OCI-LY1 (cell line): Measurements from ENCODE around the gene SLC12A7.
"Not testable (repeated sequence)": the region's sequence is repeated elsewhere in the genome, so short reads cannot be mapped to it uniquely, and the experiment has no call there.

Experiments
- H2AFZ ChIP-seq: fragments of 200-600 bp; sonication (generic), shearing (Covaris generic); 2 replicates; pipeline ENCODE4 v1.6.0; 2014; ENCODE audit warnings: antibody characterized with exemption, mild to moderate bottlenecking, low read length
- H3F3A ChIP-seq: fragments of 200-600 bp; sonication (generic), shearing (Covaris generic); 2 replicates; pipeline ENCODE4 v1.6.0; 2014; ENCODE audit warnings: mild to moderate bottlenecking, antibody characterized with exemption, low read length, moderate library complexity; ENCODE audit not compliant: insufficient read depth
- H3K27ac ChIP-seq: fragments of 200-600 bp; sonication (generic); 2 replicates; pipeline ENCODE4 v1.5.1; 2014; ENCODE audit warnings: low read length, mixed run types, mild to moderate bottlenecking, low read depth; ENCODE audit not compliant: poor library complexity, severe bottlenecking
- H3K27me3 ChIP-seq: fragments of 200-600 bp; sonication (generic); 2 replicates; pipeline ENCODE4 v1.6.0; 2014; ENCODE audit warnings: antibody characterized with exemption, mild to moderate bottlenecking, low read length, moderate library complexity; ENCODE audit not compliant: insufficient read depth
- H3K36me3 ChIP-seq: fragments of 200-600 bp; sonication (generic); 2 replicates; pipeline ENCODE4 v1.6.1; 2014; ENCODE audit warnings: mild to moderate bottlenecking, antibody characterized with exemption, low read length, moderate library complexity, mixed read lengths; ENCODE audit not compliant: insufficient read depth
- H3K4me1 ChIP-seq: fragments of 200-600 bp; sonication (generic); 2 replicates; pipeline ENCODE4 v1.5.1; 2014; ENCODE audit warnings: mild to moderate bottlenecking, low read length, moderate library complexity; ENCODE audit not compliant: insufficient read depth, severe bottlenecking
- H3K4me2 ChIP-seq: fragments of 200-600 bp; sonication (generic), shearing (Covaris generic); 2 replicates; pipeline ENCODE4 v1.6.1; 2014; ENCODE audit warnings: low read length
- H3K4me3 ChIP-seq: fragments of 200-600 bp; sonication (generic); 2 replicates; pipeline ENCODE4 v1.5.1; 2014; ENCODE audit warnings: low read length, low read depth, mild to moderate bottlenecking, mixed read lengths; ENCODE audit not compliant: poor library complexity, severe bottlenecking
- H3K79me2 ChIP-seq: fragments of 200-600 bp; shearing (Covaris generic); 2 replicates; pipeline ENCODE4 v1.6.1; 2016; ENCODE audit warnings: mixed run types, low read length, mixed read lengths; ENCODE audit not compliant: insufficient read depth
- H3K9ac ChIP-seq: fragments of 200-600 bp; sonication (generic), shearing (Covaris generic); 2 replicates; pipeline ENCODE4 v1.6.1; 2014; ENCODE audit warnings: mild to moderate bottlenecking, low read length, mixed read lengths
- H3K9me2 ChIP-seq: fragments of 200-600 bp; sonication (generic), shearing (Covaris generic); 2 replicates; pipeline ENCODE4 v1.6.1; 2014; ENCODE audit warnings: low read depth, mild to moderate bottlenecking, low read length, mixed read lengths
- H3K9me3 ChIP-seq: fragments of 200-600 bp; shearing (Covaris generic); 2 replicates; pipeline ENCODE4 v1.6.1; 2014; ENCODE audit warnings: low read length, mixed read lengths
- H4K20me1 ChIP-seq: fragments of 200-600 bp; sonication (generic), shearing (Covaris generic); 2 replicates; pipeline ENCODE4 v1.6.0; 2016; ENCODE audit warnings: mild to moderate bottlenecking, low read length; ENCODE audit not compliant: insufficient read depth
- EZH2 ChIP-seq: fragments of 200-600 bp; sonication (generic), shearing (Covaris generic); IDR thresholded peaks from 2 replicates; pipeline ENCODE4 v1.8.0; 2017; ENCODE audit warnings: borderline replicate concordance, mixed run types, mild to moderate bottlenecking, antibody characterized with exemption, low read length, moderate library complexity, mixed read lengths
- TF ChIP-seq, protein P1 (sequence below): fragments of 200-600 bp; sonication (generic), shearing (Covaris generic); IDR thresholded peaks from 2 replicates; pipeline ENCODE4 v1.5.1; 2017; ENCODE audit warnings: mild to moderate bottlenecking, antibody characterized with exemption, low read length, moderate library complexity, mixed read lengths

The SLC12A7 gene

GRCh38 chr5:1098986-1099597 lies 12.8 kb downstream of the SLC12A7 start:
- no peaks in the 10 kb centered on the region for H3K36me3 ChIP-seq
- no peaks in the 10 kb centered on the region for H3K4me1 ChIP-seq
- no peak overlapping the region for H3K4me2 ChIP-seq

GRCh38 chr5:1097988-1098385 lies 13.9 kb downstream of the SLC12A7 start:
- H3K9ac ChIP-seq, H4K20me1 ChIP-seq, H3K9me3 ChIP-seq, H3K9me2 ChIP-seq, H3K36me3 ChIP-seq, H2AFZ ChIP-seq, H3K79me2 ChIP-seq, H3K27me3 ChIP-seq, H3K4me1 ChIP-seq, H3K4me2 ChIP-seq, H3F3A ChIP-seq, H3K27ac ChIP-seq, H3K4me3 ChIP-seq: not testable (repeated sequence)

More at GRCh38 chr5:1098986-1099597, 12.8 kb downstream of the SLC12A7 start:
- Histone ChIP-seq H3K27ac (no peak overlapping the region), H3F3A (no peaks in the 10 kb centered on the region), H3K9ac (no peak overlapping the region), H3K9me3 (no peaks in the 10 kb centered on the region), H3K4me3 (no peak overlapping the region), H2AFZ (no peak overlapping the region), H3K79me2 (no peaks in the 10 kb centered on the region), H3K9me2 (no peaks in the 10 kb centered on the region), H3K27me3 (no peaks in the 10 kb centered on the region; the same call in 1 of the 2 replicates), H4K20me1 (no peaks in the 10 kb centered on the region)
- TF ChIP-seq, protein P1, sequence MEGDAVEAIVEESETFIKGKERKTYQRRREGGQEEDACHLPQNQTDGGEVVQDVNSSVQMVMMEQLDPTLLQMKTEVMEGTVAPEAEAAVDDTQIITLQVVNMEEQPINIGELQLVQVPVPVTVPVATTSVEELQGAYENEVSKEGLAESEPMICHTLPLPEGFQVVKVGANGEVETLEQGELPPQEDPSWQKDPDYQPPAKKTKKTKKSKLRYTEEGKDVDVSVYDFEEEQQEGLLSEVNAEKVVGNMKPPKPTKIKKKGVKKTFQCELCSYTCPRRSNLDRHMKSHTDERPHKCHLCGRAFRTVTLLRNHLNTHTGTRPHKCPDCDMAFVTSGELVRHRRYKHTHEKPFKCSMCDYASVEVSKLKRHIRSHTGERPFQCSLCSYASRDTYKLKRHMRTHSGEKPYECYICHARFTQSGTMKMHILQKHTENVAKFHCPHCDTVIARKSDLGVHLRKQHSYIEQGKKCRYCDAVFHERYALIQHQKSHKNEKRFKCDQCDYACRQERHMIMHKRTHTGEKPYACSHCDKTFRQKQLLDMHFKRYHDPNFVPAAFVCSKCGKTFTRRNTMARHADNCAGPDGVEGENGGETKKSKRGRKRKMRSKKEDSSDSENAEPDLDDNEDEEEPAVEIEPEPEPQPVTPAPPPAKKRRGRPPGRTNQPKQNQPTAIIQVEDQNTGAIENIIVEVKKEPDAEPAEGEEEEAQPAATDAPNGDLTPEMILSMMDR: no peak
- no peak for TF ChIP-seq EZH2

DNA sequence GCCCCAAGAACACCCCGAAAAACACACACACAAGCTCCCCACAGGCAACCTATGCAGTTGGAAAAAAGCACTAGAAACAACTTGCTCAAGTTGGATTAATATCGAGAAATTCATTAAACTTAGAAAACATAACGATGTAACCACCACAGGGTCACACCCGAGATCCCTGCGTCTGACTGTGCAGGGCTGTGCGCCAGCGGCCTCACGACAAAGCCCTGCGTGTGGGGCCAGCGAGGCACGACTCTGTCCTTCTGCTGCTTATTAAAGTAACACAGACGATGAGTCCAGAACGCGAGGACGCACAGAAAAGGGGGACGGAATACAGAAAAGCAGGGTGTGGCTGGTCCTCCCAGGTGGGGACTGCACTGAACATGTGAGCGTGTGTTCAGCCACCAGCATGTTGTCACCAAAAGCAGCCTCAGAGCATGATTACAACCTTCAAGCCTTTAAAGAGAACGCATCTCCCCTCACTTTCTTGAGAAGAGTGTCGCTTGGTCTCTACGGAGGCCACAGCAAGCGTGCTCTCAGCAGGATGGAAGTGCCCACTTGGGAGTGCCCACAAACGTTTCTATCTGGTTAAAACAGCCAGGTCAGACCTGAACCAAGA lies 14.4 kb downstream of the SLC12A7 start:
- H3K4me1 ChIP-seq: no peaks in the 10 kb centered on the region
- H3K4me2 ChIP-seq: no peak overlapping the region
- no peak overlapping the region for H3K4me3 ChIP-seq
- H3K9ac ChIP-seq: no peak overlapping the region
- TF ChIP-seq EZH2: no peak
- TF ChIP-seq, protein P1: no peak
- no peaks in the 10 kb centered on the region for H3K9me3 ChIP-seq
- no peak overlapping the region for H2AFZ ChIP-seq
- H4K20me1 ChIP-seq: no peaks in the 10 kb centered on the region
- no peaks in the 10 kb centered on the region for H3K9me2 ChIP-seq
- H3K27me3 ChIP-seq: peaks cover 5% of the 10 kb centered on the region; the same call in 1 of the 2 replicates
- H3K79me2 ChIP-seq: no peaks in the 10 kb centered on the region
- no peaks in the 10 kb centered on the region for H3K36me3 ChIP-seq
- H3K27ac ChIP-seq: no peak overlapping the region
- H3F3A ChIP-seq: no peaks in the 10 kb centered on the region

DNA sequence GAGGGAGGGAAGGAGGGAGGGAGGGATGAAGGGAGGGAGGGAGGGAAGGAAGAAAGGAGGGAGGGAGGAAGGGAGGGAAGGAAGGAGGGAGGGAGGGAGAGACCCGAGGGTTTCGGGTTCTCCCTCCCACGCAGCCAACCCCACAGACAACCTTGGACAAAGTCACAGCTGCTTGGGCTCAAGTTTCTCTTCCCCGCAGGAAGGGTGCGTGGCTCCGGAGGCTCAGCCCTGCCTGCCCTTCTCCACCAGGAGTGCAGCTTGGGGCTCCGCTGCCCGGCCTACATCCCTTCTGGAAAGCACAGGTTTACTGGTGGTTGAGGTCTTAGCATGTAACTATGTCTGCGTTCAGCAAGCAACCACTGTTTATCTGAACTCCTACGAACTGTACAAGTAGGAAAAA lies 15.0 kb downstream of the SLC12A7 start:
- Histone ChIP-seq H3K36me3 (no peaks in the 10 kb centered on the region), H3K9me2 (no peaks in the 10 kb centered on the region), H4K20me1 (no peaks in the 10 kb centered on the region), H3K4me3 (no peak overlapping the region), H3K4me2 (no peak overlapping the region), H3K9ac (no peak overlapping the region), H3K27me3 (peaks cover 7% of the 10 kb centered on the region; the same call in 1 of the 2 replicates), H3K79me2 (no peaks in the 10 kb centered on the region), H2AFZ (no peak overlapping the region), H3F3A (no peaks in the 10 kb centered on the region), H3K9me3 (no peaks in the 10 kb centered on the region), H3K27ac (no peak overlapping the region), H3K4me1 (no peaks in the 10 kb centered on the region)
- TF ChIP-seq, protein P1: no peak
- no peak for TF ChIP-seq EZH2
